Daoy (cell line): ENCODE measurements around the gene ADGRA3. TPM values are rescaled to one million over a fixed set of nuclear protein-coding genes. Genes with fewer than 3 reads are reported as not detected.

ENCODE experiments used
- DNase-seq: peaks from one replicate; pipeline ENCODE4 v3.0.0-alpha.2; 2015; ENCODE audit warnings: low read depth
- total RNA-seq: library from RNA; depleted of rRNA; stranded (reverse); fragments of >200 nt; shearing (Covaris generic); gene quantifications from 2 replicates; pipeline ENCODE4 v1.2.3, GENCODE V29; 2014

The ADGRA3 gene
- total RNA-seq, 1 experiment from 2014 or later = 19.4 TPM

- no peak for DNase-seq
Measured at GRCh38 chr4:22482250-22483127, 33.4 kb downstream of the ADGRA3 start.

- DNase-seq = no peak
Measured at GRCh38 chr4:22480675-22481327, 35.1 kb downstream of the ADGRA3 start.

GRCh38 chr4:22478426-22478825, 37.4 kb downstream of the ADGRA3 start:
- no peak for DNase-seq

- no peak for DNase-seq
Measured at GRCh38 chr4:22477813-22478182, 38.1 kb downstream of the ADGRA3 start.

GRCh38 chr4:22477136-22477812, 38.6 kb downstream of the ADGRA3 start:
- DNase-seq = no peak

- DNase-seq = no peak
Measured at GRCh38 chr4:22476011-22476410, 39.9 kb downstream of the ADGRA3 start.

GRCh38 chr4:22475311-22475646, 40.6 kb downstream of the ADGRA3 start:
- DNase-seq = peak; percentile 13

DNA sequence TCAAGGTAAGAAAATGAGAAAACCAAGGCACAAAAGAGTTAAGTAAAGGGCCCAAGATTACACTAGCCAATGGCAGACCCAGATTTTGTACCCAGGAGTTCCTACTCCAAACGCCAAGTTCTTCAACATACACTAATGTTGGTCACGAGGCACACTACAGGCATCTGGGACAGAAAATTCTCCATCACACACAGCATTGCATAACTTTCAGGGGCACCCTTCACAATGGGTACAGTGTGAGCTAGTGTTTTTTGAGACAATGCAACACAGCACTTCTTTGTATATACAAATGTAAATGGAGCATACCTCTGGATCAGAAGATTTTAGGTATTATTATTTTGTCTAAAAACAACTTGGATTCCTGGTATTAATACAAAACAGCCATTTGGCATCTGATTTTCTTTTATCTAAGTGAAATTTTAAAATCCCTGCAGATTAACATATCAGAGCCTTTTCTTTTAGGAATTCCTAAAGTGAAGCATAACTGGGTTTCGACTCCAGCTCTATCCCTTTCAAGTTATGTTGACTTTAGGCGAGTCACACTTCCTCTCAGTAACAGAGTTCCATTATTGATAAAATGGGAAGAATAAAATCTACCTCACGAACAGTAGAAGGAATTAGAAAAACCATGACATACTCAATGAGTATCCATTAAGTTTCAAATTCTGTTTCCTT, 41.1 kb downstream of the ADGRA3 start:
- no peak for DNase-seq

DNA sequence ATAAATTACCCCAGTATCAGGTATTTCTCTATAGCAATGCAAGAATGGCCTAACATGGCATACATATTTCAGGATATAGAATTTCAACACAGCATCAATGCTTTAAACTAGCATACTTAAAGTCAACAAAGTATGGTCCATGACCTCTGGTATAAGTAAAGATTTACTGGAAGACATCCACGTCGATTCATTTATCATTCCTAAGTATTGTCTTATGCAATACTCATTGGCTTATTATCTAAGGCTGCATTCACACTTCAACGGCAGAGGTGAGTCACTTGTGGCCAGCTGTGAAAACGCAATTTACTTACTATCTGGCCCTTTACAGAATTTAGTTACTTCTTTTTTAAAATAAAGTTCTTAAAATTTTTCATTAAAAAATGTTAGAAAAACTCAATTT, 42.6 kb downstream of the ADGRA3 start:
- peak; percentile 43 for DNase-seq

- no peak for DNase-seq
Measured at GRCh38 chr4:22471999-22472461, 43.8 kb downstream of the ADGRA3 start.

DNA sequence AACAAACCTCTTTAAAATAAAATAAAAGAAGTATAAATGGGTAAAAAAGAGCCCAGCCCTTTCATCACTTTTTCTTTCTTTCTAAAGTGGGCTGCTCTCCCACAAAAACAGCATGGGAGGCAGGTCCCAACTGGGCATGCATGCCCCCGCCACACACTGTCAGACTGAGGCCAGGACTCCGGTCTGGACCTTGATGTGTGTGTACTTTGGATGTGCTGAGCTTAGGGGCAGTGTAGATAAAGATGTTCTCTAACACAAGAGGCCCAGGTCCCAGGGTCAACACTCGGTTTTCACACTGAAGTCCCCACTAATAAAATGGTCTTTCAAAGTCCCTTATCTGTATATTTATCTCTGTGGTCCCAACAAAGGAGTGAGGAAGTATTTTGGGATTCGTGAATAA, 44.4 kb downstream of the ADGRA3 start:
- DNase-seq = no peak

DNA sequence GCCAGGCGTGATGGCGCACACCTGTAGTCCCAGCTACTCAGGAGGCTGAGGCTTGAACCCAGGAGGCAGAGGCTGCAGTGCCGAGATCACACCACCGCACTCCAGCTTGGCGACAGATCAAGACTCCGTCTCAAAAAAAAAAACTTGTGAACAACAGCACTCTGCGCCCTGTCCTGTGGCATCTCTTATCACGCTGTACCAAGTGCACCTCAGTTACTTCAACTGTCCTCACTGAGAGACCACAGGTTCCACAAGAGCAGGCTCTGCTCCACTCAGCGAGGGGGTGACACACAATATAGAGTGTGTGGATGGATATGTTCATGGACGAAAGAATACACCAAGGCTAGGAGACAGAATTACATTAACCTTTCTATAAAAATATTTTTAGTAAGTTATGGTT, 49.3 kb downstream of the ADGRA3 start:
- DNase-seq = no peak

DNA sequence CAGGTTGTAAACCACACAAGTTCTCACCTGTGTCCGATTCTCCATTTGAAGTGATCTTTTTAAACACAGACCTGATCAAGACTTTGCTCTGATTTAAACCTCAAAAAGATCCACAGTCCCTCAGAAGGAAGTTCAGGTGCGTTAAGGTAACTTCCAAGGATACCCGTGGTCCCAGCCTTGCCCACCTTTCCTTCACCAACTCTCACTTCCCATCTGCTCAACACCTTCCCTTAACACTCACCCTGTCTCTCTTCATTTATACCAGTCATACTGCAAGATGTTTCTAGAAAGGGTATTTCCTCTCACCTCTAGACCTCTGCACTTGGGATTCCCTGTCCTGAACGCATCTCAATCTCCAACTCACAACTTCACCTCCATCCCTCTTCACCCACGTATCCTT, 49.9 kb downstream of the ADGRA3 start:
- no peak for DNase-seq

- no peak for DNase-seq
Measured at GRCh38 chr4:22465349-22465748, 50.5 kb downstream of the ADGRA3 start.

- DNase-seq = no peak
Measured at GRCh38 chr4:22463179-22463578, 52.7 kb downstream of the ADGRA3 start.

DNA sequence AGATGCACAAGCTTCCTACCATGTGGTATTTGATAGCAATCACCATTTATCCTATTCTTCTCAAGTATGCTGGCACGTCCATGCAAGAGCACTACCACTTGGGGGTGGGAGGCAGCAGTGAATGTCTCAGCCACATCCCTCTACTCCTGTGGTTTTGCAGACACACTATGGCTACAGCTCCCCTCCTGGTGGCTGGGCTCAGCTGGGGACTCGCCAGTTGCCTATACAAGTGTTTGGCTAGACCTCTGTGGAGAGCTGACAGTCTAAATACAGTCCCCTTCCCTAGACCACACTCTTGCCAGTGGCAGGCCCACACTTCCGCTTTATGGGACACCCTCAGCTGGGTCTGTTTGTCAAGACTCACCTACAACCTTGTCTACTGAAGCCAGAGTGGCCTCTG, 53.2 kb downstream of the ADGRA3 start:
- no peak for DNase-seq

- DNase-seq = no peak
Measured at GRCh38 chr4:22460266-22460665, 55.6 kb downstream of the ADGRA3 start.

DNA sequence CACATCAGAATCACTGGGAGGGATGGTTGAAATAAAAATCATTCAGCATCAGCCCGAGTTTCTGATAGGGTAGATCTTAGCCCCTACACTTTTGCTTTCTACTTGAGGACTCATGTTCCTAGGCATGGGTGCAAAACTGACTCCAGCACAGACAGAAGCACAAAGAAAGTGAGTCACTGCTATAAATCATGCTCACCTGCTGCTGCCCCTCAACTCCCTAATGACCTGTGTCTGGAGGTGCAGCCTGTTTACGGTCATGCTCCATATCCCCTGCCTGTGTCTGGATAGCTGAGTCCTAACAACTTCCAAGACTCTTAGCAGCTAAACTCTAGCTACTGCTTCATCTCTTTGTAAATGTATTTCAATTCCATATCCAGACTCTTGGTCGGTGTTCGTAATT, 57.8 kb downstream of the ADGRA3 start:
- DNase-seq = peak; percentile 4

DNA sequence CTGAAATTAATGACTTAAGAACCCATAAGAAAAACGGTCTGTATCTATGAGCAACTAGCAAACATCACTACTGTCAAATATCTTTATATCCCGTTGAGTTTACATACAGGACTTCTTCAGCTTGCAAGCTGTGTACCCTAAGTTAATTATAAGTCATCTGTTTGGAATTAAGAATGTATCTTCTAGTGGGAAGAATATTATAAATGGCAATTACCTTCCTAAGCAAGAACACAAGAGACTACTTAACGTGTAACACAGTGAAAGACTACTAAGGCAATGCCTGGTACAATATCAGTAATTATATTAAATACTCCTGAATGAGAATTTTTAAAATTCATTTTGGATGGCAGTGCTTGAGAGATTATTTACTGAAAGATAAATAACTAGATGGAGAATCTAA, 58.5 kb downstream of the ADGRA3 start:
- no peak for DNase-seq

DNA sequence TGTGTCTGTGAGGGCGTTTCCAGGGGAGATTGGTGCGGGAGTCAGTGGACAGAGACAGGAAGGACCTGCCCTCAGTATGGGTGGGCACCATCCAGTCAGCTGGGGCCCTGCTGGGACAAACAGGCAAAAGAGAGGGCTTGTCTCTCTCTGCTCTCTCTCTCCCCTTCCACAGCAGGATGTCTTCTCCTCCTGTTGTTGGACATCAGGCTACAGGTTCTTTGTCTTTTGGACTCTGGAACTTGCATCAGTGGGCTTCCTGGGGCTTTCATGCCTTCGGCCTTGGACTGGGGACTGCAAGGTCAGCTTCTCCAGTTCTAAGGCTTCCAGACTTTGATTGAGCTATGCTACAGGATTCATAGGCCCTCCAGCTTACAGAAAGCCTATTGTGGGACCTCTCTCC, 59.6 kb downstream of the ADGRA3 start:
- no peak for DNase-seq

DNA sequence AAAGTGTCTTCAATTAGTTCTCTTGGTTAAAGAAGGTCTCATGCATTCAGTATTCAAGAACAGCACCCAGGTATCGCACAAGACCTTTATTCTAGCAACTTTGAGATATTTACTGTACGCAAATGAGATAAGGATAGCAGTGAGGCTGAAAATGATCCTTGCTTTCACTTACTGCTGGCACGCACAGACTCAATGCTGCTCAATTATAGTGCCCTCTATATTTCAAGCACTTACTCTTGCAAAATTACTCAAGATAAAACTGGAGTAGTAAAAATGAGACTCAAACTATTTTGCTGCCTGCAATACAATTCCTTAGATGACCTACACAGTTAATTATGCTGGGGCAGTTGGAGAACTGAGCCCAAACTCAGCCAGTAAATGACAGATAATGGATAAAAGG, 60.9 kb downstream of the ADGRA3 start:
- no peak for DNase-seq

- DNase-seq = no peak
Measured at GRCh38 chr4:22454216-22454838, 61.5 kb downstream of the ADGRA3 start.
